Glomerular visceral epithelial cell (primary cell): ENCODE data around the gene SF3B2.
A peak's percentile ranks its signal among the peaks of the same experiment; 100 is the strongest.
"Not testable (repeated sequence)": the region's sequence is repeated elsewhere in the genome, so short reads cannot be mapped to it uniquely, and the experiment has no call there.

Source experiments
- DNase-seq: peaks from one replicate; pipeline ENCODE4 v3.0.0-alpha.2; 2016; ENCODE audit errors: extremely low spot score

Gene SF3B2, protein sequence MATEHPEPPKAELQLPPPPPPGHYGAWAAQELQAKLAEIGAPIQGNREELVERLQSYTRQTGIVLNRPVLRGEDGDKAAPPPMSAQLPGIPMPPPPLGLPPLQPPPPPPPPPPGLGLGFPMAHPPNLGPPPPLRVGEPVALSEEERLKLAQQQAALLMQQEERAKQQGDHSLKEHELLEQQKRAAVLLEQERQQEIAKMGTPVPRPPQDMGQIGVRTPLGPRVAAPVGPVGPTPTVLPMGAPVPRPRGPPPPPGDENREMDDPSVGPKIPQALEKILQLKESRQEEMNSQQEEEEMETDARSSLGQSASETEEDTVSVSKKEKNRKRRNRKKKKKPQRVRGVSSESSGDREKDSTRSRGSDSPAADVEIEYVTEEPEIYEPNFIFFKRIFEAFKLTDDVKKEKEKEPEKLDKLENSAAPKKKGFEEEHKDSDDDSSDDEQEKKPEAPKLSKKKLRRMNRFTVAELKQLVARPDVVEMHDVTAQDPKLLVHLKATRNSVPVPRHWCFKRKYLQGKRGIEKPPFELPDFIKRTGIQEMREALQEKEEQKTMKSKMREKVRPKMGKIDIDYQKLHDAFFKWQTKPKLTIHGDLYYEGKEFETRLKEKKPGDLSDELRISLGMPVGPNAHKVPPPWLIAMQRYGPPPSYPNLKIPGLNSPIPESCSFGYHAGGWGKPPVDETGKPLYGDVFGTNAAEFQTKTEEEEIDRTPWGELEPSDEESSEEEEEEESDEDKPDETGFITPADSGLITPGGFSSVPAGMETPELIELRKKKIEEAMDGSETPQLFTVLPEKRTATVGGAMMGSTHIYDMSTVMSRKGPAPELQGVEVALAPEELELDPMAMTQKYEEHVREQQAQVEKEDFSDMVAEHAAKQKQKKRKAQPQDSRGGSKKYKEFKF

DNA sequence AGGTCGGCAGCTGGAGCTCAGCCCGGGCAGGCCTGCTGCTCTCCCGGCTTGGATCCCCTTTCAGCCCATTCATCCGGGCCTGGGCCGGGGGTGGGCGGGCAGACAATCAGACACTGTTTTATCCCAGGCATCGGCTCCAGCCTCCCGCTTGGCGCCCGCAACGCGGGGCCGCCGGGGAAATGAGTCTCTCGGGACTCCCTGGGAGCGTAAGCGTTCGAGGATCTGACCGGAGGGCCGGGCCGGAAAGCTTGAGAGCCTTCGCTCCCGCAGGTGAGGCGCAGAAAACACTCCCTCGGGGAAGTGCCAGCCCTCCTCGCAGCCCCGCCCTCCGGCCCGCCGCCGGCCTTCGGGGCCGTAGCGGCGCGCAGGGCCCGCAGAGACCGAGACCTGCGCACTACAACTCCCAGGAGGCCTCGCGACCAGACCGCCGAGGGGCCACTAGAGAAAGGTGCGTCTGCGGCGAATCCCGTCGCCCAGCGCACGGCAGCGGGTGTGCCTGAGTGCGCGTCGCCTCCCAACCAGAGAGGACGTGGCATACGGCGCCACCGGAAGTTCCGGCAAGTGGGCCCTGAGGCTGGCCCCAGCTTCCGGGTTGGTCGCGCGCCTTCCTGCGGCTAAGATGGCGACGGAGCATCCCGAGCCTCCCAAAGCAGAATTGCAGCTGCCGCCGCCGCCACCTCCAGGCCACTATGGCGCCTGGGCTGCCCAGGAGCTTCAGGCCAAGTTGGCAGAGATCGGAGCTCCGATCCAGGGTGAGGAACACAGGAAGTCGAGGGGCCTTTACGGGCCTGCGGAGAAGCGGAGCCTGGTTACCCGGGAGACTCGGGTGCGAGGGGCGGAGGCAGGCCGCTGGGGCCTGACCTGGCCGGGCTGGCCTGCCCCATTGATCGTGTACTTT is at the start of gene SF3B2:
SF3B2 (plus strand) TSS at position 599 of the 898 bp plus-strand sequence; CDS start at position 620, 21 bp downstream.
- DNase-seq = peak; percentile 99

DNA sequence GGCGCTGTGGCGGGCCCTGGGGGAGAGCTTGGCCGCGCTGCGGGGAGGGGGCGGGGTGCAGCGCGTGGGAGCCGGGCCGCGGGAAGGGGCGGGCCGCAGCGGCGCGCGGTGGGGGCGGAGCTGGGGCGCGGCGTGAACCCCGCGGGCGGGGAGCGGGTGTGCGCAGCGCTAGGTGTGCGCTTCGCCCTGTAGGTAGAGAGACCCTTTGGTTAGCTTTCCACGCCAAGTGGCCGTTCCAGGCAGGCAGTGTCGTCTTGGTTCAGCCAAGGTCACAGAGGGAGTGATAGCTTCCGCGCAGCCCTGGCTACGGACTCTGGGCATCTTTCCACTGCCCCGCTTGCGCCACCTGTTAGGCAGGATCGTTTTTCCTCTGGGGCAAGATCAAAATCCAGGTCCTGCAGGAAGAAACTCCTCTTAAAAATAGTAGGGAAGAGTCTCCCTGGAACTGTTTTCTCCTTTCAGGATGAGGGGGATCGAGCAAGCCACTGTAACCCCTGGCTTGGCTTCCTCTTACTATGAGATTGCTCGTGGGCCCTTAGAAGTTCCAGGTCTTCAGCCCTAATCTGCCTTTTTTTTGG is 49.4 kb upstream of the SF3B2 start:
- DNase-seq = no peak

DNA sequence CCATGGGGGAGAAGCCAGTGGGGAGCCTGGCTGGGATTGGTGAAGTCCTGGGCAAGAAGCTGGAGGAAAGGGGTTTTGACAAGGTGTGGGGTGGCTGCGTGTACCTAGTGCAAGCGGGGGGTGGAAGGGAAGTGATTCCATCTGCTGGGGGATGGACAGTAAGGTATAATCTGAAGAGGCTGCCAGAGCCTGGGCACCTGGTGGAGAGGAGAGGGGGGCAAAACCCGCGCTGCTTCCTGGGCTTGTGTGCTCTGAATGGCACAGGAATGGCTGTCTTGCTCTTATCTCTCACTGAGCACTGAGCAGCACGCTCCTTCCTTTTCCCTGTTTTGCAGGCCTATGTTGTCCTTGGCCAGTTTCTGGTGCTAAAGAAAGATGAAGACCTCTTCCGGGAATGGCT is 48.9 kb upstream of the SF3B2 start:
- DNase-seq = no peak

DNA sequence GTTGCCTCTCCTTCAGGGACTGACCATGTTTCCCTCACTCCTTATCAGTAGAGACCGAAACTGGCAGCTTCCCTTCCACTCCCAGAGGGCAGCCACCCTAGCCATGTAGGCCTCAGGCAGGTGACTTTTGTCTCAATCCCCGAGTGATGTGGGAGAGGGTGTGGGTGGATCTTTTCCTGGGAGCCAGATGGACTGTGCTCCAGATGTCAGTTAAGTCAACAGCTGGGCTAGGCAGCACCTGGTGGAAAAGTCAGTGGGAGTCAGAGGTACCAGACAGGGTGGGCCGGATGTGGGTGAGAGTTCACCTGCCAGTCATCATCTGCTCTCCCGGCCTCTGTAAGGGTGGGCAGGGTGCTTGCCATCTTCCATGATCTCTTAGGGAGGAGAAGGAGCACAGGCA is 48.0 kb upstream of the SF3B2 start:
- DNase-seq = no peak

DNA sequence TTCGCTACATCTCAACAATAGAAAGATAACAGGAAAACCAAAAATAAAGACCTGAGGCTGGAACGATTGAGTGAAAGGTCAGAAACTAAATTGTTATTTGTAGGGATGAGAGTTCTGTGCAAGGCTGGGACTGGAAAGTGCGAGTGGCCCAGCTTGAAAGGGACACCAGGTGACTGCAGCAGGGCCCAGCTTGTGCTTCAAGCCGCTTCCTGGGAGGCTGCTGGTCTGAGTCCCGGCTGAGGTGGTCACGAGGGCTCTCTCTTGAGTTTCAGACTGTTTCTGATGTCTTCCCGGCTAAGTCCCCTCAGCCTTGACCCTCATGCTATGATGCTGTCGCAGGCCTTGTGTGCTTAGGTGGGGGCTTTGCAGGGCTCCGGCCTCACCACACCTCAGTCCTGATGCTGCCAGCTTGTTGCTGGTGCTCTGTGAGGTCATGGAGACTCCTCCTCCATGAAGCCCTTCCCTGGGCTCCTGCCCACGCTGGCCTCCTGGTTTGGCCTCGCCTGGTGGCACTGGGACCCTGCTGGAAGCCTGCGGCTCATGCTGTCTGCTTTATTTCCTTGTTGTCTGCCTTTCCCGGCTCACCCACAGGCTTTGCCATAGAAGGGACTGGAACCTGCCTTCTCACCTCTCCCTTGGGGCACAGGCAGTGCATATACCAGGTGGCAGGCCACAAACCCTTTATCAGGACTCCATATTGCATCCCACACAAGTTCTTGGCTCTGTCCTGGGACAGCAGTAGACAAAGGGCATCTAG is 45.9 kb upstream of the SF3B2 start:
- no peak for DNase-seq

DNA sequence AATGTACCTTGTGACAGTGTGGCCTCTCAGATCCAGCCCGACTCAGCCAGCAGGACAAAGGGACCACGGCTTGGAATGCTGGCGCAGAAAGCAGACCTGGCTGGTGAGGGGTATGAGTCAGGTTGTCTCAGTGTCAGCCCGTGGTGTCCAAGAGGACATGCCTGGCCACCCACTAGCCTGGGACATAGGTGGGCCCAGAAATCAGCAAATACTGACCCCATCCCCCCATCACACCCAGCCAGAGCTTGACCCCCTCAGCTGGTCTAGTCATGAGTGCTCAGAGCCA is 45.3 kb upstream of the SF3B2 start:
- no peak for DNase-seq

DNA sequence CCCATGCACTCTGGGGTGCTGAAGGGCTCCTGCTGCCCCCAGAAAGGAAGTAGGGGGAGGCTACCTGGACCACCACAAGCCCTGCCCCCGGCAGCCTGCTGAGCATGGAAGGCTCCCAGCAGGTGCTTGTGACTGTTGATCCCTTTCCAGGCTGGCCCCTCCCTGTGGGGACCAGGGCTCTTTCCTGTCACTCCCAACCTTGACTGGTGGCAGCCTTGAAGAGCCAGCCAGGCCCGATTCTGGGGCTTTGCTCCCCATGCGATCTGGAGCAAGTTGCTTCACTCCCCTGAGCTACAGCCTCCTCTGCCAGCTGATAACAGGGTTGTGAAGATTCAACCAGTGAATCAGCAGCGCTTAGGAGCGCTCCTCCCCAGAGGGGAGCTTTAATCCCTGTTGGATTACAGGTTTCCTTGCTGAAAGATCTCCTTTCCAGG is 44.9 kb upstream of the SF3B2 start:
- no peak for DNase-seq

DNA sequence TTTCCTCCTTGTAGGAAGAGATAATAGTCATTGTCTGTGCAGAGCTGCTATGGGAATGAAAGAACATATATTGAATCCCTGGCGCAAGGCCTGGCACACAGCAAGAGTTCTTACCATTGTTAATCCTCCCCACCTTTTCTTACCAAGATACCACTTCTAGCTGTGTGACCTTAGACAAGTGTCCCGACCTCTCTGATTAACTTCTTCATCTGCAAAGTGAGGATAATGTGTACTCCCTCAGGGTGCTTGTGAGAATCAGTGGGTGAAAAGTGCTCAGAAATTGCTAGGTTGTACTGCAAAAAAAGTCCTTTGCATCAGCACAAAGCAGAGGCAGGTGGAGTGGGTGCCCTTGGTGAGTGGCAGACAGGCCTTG is 44.1 kb upstream of the SF3B2 start:
- DNase-seq = no peak

DNA sequence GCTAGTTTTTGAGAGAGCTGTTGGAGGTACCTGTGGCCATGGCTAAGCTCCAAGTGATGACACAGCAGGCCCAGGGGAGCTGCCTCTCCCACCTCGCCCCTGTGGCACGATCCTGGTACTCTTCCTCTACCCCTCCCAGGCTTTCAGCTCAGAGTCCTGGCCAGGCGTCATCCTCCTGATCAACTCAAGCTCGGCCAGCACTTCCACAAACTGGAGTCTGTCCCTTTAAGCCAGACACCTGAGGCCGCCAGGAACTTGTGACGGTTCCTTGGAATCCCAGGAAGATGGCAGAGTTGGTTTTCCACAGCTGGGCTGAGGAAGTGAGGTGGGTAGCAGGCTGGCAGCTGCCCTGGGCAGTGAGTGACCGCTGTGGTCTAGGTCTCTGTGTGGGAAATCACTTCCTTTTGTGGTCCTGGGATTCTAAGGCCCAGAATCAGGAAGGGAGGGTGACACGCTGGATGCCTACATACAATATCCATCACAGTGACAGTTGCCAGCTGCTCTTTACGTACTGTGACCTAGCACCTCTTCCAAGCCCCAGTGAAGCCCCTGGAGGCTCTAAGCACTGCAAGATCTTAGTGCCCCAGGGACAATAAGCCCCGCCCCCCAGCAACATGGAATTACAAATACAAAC is 43.6 kb upstream of the SF3B2 start:
- peak; percentile 64 for DNase-seq

DNA sequence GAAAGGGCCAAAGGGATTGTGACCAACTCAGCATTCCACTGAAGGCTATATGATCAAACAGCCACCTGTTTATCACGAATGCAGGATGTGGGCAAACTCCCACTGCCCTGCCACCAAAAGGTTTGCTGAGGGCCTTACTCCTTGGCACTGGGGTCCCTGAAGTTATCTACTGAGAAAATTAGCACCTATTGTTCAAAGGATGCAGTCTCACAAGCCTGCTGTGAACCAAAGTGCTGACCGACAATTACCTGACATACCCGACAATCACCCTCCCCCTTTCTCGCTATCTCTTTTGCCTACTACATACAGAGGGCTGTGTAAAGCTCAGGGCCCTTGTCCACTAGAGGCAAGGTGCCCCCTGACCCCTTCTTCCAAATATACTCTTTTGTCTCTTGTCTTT is 42.1 kb upstream of the SF3B2 start:
- DNase-seq = not testable (repeated sequence)

DNA sequence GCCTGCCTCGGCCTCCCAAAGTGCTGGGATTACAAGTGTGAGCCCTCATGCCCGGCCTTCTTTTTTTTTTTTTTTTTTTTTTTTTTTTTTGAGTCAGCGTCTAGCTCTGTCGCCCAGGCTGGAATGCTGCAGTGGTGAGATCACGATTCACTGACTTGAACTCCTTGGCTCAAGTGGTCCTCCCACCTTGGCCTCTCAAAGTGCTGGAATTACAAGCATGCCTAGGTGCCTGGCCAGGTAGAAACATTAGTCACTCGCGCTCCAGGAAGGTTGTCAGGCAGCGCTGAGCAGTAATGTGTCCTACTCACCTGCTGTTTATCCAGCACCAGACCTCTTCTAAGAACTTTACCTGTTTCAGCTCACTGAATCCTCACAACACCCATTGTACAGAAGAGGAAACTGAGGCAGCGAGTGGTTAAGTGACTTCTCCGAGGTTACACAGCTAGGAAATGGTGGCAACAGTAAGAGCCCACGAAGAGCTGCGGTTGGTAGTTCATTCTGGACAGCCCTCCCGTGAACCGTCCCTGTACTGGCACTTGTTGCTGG is 40.9 kb upstream of the SF3B2 start:
- DNase-seq = peak; percentile 81

DNA sequence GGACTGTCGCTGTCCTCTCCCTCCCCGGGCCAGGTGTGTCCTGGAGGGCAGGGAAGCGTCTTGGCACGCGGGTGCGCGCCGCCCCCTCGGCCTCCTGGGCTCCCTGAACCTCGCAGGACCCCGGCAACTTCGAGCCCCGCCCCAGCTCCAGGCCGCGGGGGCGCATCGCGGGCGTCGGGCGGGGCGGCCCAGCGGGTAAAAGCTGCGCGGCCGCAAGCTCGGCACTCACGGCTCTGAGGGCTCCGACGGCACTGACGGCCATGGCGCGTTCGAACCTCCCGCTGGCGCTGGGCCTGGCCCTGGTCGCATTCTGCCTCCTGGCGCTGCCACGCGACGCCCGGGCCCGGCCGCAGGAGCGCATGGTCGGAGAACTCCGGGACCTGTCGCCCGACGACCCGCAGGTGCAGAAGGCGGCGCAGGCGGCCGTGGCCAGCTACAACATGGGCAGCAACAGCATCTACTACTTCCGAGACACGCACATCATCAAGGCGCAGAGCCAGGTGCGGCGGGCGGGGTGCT is 40.3 kb upstream of the SF3B2 start, which contains the start of gene CST6:
CST6 (plus strand) TSS at position 224 of the 519 bp plus-strand sequence; CDS start at position 261, 37 bp downstream.
- DNase-seq = no peak

DNA sequence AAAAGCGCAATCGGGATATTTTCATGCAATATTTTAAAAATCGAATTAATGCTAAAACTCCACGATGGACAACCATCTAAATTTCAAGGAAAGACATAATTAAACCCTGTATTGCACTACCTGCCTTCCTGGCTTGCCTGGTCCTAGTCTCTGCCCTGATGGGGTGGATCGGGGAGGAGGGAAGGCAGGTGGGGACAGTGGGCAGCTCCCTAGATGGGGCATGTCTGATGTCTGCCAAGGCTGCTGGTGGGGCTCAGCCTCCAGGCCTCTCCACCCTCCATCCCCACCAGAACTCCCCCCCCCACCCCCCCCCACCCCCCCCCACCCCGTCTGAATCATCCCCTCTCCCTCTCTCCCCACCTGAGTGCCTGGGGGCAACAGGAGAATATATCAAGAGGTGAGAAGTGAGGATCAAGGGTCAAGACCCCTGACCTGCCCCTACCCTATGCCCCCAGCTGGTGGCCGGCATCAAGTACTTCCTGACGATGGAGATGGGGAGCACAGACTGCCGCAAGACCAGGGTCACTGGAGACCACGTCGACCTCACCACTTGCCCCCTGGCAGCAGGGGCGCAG is 39.7 kb upstream of the SF3B2 start:
- no peak for DNase-seq

DNA sequence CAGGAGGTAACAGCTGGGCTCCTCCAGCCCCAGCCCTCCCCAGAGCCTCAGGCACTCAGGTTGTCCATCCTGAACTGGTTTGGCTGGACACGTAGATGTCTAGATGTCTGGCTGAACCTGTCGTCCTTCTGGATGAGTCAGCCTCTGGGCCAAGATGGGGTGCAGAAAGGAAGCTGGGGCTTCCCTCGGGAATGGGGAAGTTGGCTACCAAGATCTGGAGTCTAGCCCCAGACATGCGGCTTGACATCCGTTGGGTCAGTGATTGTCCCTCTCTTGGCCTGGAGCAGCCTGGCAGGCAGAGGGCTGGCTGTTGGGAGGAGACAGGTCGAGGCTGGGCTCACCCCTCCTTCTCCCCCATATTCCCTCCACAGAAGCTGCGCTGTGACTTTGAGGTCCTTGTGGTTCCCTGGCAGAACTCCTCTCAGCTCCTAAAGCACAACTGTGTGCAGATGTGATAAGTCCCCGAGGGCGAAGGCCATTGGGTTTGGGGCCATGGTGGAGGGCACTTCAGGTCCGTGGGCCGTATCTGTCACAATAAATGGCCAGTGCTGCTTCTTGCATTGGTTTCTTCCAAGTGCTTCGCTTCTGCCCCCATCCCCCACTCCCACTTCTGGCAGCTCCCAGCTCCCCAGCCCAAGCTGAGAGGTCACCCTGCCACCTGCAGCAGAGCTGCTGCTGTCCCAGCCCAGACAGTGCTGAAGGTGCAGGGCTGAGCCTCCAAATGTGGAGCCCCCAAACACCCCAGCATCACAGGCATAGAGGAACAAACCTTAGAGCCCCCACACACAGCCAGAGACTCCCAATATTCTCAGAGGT is 39.0 kb upstream of the SF3B2 start:
- DNase-seq = peak; percentile 23

DNA sequence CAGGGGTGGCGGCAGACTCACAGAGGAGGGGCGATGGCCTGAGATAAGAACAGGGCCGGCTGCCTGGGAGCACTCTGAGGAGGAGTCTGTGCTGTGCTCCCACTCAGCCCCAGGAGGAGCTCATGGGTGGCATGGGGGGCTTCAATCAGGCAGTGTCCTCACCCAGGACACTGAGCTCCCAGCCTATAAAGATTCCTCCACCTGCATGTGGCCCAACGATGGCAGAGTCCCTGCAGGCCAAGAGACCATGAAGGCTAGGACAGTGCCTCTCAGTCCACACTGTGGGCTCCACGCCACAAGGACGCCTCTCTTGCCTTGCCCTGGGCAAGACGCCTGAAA is 38.4 kb upstream of the SF3B2 start:
- no peak for DNase-seq

DNA sequence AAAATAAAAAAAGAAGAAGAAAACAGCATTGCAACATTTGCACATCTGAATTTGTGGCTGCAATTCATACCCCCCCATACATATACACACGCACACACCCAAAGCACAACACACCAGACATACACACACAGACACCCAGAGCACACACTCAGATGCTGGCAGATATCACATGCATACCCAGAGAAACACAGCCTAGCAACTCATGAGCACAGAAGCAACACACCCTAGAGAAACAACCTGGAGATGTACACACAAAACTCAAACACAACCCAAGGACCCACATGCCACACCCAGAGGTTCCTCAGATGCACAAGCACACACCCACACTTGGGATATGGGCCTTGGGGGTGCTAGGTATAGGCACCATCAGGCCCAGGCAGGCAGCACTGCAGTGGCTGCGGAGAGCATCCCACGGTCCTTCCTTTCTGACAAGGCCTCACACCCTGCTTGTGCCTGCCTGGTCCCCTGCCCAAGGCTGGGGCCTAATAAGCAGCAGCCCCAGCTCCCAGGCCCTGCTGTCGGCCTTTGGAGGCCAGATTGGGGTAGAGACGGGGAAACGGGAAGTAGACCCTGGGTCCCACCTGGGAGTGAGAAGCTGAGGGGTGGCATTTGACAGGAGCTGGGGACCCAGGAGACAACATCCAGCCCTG is 37.2 kb upstream of the SF3B2 start:
- no peak for DNase-seq

DNA sequence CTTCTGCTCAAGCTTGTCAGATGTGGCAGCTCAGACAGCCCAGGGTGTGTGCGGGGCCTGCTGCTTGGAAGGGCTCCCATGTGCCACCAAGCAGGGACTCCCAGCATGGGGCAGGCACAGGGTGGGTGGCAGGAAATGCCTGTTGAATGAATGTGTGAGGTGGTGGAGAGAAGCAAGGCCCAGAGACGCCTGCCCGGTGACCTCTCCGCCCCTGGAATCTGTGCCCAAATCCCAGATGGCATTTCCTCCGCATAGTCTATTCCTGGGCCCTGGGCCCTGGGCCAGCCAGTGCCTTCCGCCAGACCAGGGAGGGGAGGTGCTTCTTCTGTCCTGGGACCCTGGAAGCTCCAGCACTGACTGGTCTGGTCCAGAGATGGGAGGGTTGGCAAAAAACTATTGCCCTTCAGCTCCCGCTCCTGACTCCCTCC is 36.7 kb upstream of the SF3B2 start:
- DNase-seq = peak; percentile 71
